Suppressor macrophage (primary cell): ENCODE data around the gene NOL6.
"Not testable (repeated sequence)": the region's sequence is repeated elsewhere in the genome, so short reads cannot be mapped to it uniquely, and the experiment has no call there.

Experiments used
- DNase-seq, 4 experiments: peaks; one replicate each; pipeline ENCODE4 v3.0.0-alpha.2; 2020 to 2022

The NOL6 gene

DNA sequence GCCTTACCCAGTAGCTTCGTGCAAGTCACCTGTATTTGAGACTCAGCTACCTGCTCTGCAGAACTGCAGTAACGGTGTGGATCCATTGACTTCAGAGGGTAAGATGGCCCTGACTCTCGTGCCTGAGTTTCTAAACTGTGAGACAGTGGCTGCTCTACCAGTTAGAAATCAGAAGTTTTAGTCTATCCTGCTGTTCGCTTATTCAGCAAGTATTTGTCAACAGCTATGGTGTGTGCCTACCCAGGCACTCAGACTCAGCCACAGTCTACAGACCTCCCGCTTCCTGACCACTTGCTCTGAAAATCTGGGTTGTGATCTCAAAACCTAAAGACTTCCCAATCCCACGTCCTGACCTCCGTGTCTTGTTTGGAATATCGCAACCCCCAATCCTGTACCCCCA, 39.9 kb downstream of the NOL6 start:
- no peak for DNase-seq

DNA sequence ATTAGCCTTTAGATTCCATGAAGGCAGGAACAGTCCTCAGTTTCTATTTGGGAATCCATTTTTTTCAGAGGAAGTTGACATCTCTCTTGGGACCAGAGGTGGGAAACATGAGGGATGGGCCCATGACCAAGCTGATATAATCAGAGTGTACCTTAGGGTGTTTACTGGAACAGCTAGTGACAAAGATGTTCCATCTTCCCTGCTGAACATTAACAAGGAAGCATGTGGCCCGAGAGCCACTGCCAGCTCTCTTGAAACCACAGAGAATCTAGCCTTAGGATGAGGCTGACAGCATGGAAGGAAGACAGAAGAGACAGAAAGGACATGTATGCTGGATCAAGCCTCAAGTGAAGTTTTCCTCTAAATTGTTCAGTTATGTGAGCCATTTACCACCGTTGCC, 42.3 kb downstream of the NOL6 start:
- DNase-seq, result no peak

DNA sequence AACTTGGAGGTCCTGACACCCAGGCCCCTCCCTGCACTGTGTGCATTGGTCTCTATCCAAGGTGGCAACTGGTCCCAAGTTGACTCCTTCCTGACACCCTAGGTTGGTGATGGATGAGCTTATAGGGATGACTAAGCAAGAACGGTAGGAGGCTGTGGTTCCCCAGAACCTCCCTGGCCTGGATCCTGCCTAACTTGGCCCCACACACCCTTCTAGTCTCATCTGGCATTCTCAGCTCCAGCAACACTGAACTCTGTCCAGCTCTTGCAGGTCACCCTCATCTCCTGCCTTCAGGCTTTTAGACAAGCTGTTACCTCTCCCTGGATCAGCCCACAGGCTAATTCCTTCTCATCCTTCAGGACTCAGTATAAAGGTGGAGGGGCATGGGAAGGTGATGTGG, 42.8 kb downstream of the NOL6 start:
- DNase-seq, result no peak

DNA sequence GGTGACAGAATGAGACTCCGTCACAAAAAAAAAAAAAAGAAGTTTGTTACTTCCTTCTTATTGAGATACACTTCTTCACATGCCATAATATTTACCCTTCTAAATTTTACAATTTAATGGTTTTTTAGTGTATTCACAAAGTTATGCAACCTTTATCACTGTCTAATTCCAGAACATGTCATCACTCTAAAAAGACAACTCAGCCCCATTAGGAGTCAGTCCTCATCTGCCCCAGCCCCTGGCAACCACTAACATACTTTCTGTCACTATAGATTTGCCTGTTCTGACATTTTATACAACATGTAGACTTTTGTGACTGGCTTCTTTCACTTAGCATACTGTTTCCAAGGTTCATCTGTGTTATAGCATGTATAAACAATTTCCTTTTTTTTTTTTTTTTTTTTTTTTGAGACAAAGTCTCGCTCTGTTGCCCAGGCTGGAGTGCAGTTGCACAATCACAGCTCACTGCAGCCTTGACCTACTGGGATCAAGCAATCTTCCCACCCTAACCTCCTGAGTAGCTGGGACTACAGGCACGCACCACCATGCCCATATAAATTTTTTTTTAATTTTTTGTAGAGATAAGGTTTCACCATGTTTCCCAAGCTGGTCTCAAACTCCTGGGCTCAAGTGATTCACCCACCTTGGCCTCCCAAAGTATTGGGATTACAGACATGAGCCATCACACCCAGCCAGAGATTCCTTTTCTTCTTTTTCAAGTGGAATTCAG, 44.3 kb downstream of the NOL6 start:
- peak in 1 of 4 experiments; percentile 31 for DNase-seq

DNA sequence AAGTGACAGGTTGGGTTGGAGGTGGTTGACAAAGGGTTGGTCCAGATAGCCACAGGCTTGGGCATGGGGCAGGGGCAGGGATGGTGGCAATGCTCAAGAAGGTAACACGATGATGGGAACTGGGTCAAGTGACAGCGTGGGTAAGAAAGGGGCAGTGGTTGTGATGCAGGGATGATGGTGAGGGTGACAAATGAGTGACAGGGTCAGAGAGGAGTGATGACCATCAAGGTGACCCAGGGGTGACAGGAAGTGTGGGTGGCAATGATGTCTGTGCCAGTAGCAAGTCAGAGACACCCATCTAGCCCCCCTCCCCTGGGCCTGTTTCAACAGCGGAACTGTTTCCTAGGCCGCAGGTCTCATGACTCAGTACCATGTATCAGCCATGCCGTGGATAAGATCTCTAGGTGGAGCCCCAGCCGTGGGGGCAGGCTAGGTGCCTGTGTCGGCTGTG, 46.9 kb downstream of the NOL6 start:
- DNase-seq, result no peak

DNA sequence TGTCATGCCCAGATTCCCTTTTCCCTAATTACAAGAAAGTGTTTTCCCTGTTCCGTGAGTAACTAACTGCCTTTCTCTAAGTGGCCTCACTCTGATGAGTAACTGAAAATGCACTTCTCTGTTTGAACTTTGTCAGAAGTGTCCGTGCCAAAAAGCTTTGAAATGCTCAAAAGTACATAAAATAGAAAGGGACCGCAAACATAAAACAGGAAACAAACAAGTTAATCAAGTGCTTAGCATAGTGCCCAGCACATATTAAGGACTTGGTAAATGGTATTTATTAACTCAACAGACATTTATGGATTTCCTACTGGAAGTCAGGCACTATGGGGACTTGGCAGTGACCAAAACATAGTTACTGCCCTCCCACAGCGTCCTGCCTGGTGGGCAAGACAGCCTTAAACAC, 48.6 kb downstream of the NOL6 start:
- no peak for DNase-seq

DNA sequence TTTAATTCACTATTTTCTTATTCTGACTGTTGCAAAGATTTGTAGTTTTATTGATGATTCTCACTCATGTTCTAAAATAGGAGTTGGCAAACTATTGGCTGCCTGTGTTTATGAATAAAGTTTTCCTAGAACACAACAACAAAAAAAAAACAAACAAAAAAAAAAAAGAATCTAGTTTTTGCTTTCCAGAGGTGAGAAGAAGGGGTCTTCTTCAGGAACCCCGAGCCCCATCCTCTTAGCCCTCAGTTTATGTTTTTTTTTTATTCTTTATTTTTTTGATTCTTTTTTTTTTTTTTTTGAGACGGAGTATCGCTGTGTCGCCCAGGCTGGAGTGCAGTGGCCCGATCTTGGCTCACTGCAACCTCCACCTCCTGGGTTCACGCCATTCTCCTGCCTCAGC, 49.2 kb downstream of the NOL6 start:
- DNase-seq, result not testable (repeated sequence)

DNA sequence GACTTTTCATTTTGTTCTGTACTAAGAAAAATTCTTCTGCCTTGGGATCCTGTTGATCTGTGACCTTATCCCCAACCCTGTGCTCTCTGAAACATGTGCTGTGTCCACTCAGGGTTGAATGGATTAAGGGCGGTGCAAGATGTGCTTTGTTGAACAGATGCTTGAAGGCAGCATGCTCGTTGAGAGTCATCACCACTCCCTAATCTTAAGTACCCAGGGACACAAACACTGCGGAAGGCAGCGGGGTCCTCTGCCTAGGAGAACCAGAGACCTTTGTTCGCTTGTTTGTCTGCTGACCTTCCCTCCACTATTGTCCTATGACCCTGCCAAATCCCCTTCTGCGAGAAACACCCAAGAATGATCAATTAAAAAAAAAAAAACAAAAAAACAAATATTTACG, 49.7 kb downstream of the NOL6 start:
- not testable (repeated sequence) for DNase-seq

DNA sequence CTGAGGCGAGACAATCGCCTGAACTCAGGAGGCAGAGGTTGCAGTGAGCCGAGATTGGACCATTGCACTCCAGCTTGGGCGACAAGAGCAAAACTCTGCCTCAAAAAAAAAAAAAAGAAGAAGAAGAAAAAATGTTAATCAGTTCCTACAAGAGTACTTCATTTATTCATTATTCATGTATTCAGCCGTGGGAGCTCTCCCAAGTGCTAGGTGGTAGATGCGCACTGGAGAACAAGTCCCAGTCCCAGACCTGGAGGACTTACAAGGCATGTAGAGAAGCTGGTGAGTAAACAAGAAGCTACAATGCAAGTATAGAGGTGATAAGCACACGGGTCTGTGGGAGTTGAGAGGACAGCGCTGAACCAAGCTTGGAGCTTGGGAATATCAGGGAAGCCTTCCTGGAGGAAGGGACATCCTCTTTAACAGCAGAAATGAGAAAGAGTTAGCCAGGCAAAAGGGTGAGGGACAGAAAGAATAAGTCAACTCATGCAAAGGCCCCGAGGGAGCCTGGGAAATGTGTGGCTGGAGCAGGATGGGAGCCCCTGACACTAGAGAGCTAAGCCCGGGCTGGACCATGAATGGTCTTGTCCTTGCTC, 53.9 kb downstream of the NOL6 start:
- DNase-seq, result no peak

DNA sequence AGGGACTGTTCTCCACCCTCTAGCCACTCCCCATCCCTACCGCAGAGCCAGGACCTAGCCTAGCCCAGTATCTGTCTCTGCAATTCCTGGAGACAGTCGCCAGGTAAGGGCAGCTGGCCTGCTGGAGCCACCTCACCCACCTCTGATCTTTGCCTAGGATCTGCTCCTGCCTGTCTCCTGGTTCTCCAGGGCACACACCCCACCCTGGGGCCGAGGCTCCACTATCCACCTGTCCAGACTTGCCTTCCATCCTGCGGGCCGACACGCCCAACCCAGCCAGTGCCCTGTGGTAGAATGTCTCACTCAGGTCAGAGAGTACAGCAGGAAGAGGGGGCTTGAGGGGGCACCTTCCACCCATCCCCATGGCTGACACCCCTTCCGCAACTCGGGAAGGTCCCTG, 55.6 kb downstream of the NOL6 start:
- no peak for DNase-seq

DNA sequence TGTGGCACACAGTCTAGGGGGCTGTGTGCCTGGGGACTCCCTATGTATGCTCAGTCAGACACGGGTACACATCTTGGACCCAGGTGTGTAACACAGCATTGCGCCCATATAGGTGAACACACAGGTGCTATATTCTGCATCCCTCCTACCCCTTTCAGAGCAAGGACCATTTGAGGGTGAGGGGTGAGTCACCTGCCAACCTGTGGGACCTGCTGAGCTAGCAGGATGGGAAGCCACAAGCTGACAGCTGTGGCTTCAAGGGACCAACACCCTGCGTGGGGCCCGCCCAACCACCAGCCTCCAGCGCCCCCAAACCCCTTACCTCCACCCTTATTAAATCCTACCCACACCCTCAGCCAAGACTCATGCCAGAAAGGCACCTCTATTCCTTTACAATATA, 56.7 kb downstream of the NOL6 start:
- DNase-seq, result no peak

DNA sequence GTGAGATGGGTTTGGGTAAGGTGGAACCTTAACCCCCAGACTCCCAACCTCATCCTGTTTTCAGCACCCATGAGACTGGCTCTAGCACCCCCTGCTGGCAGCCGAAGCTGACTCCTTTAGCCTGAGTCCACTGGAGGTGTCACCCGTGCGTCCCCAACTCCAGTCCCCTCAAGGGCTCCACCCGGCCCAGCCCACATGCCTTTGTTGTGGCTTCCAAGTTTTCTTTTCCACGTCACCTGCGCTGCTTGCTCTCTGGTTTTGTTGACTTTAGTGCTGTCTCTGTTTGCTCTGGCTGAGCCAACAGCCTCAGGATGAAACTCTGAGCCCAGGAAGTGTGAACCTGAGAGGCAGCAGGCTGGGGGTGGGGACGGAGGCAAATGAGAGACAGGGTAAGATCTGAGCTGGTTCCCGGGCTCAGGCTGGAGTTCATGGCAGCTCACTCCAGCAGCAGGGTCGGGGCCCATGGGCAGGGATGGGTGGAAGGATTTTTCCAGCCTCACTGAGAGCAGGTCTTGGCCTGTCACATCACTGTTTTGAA, 58.2 kb downstream of the NOL6 start:
- peak; percentile 68 to 87 (median 74) for DNase-seq

DNA sequence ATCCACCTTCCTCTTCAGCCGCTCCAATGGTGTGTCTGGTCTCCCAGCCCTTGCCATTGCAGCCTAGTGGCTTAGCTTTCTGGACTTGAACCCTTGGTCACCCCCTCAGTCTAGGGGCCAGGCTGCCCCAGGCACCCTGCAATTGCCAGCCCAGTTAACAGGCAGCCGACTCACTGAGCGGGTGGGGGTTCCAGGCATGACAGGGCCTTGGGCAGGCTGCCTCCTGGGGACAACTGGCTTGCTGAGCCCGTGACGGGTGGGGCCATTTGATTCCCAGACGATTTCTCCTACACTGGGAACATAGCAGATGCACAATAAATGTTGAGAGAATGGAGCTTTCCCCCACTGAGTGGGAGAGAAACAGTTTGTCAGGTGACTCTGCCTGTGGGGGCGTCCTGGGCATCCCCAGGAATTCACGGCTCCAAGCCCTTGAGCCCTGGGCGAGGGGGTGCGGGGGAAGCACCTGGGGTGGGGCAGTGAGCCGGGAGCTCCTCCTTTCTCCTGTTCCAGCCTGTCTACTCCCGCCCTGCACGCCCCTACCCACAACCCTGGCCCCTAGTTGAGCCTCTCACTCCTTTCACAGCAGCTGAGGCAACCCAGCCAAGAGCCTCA, 58.7 kb downstream of the NOL6 start:
- DNase-seq, result no peak

DNA sequence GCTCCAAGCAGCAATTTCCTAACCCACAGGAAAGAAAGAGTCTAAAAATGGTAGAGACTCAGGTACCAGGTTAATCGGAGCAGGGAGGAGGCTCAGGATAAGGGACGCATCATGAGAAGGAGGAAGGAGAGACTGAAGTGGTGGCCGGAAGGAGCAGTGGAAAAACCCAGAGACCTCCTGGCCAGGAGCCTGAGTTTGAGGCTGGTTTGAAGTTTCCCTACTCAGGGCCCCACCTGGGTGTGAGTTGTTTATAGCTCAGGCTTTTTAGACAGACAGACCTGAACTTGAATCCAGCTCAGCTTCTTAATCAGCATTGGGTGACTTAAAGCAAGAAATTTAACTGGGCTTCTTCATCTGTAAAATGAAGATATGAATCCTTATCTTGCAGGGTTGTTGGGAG, 59.5 kb downstream of the NOL6 start:
- no peak for DNase-seq
